Measurements from ENCODE around the gene MGST2.

GRCh38 chr4:139736661-139737060, 71.0 kb downstream of the MGST2 start:
- TF ChIP-seq POLR2A (IDR thresholded peaks at IDR 0.05) (no peak), CTCF (IDR thresholded peaks at IDR 0.05) (no peak)

Data from right lobe of liver (tissue), 4 donors.